DND-41 (cell line): ENCODE results near the gene SFMBT2.
"Not testable (repeated sequence)": the region's sequence is repeated elsewhere in the genome, so short reads cannot be mapped to it uniquely, and the experiment has no call there.

ENCODE experiments used
- ATAC-seq: fragments of 200-7000 bp; cut with Tn5 transposase; 3 replicates; pipeline ENCODE4 v1.9.1; 2021; ENCODE audit warnings: low read depth; ENCODE audit not compliant: insufficient read depth
- DNase-seq: peaks from one replicate; pipeline ENCODE4 v3.0.0-alpha.2; 2020
- H2AFZ ChIP-seq: 2 replicates; pipeline ENCODE4 v1.6.0; 2012; ENCODE audit warnings: low read depth, low read length
- H3K27ac ChIP-seq: 2 replicates; pipeline ENCODE4 v1.5.1; 2012; ENCODE audit warnings: low read length, inconsistent platforms
- H3K27me3 ChIP-seq: fragments of 200-600 bp; sonication (generic); 2 replicates; pipeline ENCODE4 v1.6.0; 2012; ENCODE audit warnings: low read length, mild to moderate bottlenecking, inconsistent platforms; ENCODE audit not compliant: insufficient read depth, poor library complexity
- H3K36me3 ChIP-seq: 2 replicates; pipeline ENCODE4 v1.5.1; 2012; ENCODE audit warnings: low read length, inconsistent platforms; ENCODE audit not compliant: insufficient read depth
- H3K4me1 ChIP-seq: 2 replicates; pipeline ENCODE4 v1.5.1; 2012; ENCODE audit warnings: mild to moderate bottlenecking, low read length; ENCODE audit not compliant: insufficient read depth
- H3K4me2 ChIP-seq: 2 replicates; pipeline ENCODE4 v1.6.0; 2012; ENCODE audit warnings: mild to moderate bottlenecking, moderate library complexity, low read length, inconsistent platforms; ENCODE audit not compliant: insufficient read depth
- H3K4me3 ChIP-seq, 2 experiments: fragments of 200-600 bp in 1 of 2; shearing (Covaris generic) in 1 of 2; 2 replicates each; pipeline ENCODE4 v1.5.1; 2012 to 2016; ENCODE audit warnings: inconsistent platforms in 2 of 2, low read length in 2 of 2, mild to moderate bottlenecking in 2 of 2, low read depth in 1 of 2, moderate library complexity in 1 of 2
- H3K79me2 ChIP-seq: 2 replicates; pipeline ENCODE4 v1.6.0; 2012; ENCODE audit warnings: low read length, inconsistent platforms; ENCODE audit not compliant: insufficient read depth
- H3K9ac ChIP-seq: 2 replicates; pipeline ENCODE4 v1.6.0; 2012; ENCODE audit warnings: low read depth, mild to moderate bottlenecking, inconsistent platforms, low read length, moderate library complexity
- H3K9me3 ChIP-seq: 2 replicates; pipeline ENCODE4 v1.5.1; 2012; ENCODE audit warnings: low read length, moderate library complexity, mild to moderate bottlenecking, inconsistent platforms; ENCODE audit not compliant: insufficient read depth, severe bottlenecking
- H4K20me1 ChIP-seq: 2 replicates; pipeline ENCODE4 v1.6.0; 2012; ENCODE audit warnings: low read length; ENCODE audit not compliant: insufficient read depth
- CTCF ChIP-seq: IDR thresholded peaks from 2 replicates; pipeline ENCODE4 v1.5.1; 2012; ENCODE audit warnings: borderline replicate concordance, low read length, moderate library complexity, mild to moderate bottlenecking; ENCODE audit not compliant: poor library complexity, severe bottlenecking; ENCODE audit errors: extremely low read depth
- EZH2 ChIP-seq: IDR thresholded peaks from 3 replicates; pipeline ENCODE4 v1.6.1; 2012; ENCODE audit warnings: borderline replicate concordance, low read depth, mild to moderate bottlenecking, moderate library complexity, low read length, inconsistent platforms; ENCODE audit not compliant: severe bottlenecking

The SFMBT2 gene

GRCh38 chr10:7184660-7185366 is 226.0 kb downstream of the SFMBT2 start:
- TF ChIP-seq CTCF (no peak), EZH2 (no peak)
- DNase-seq (no peak), ATAC-seq (no peak)
- no peaks in the 10 kb centered on the region for H3K27me3 ChIP-seq
- H3K4me3 ChIP-seq: no peak overlapping the region
- peaks cover 90% of the 10 kb centered on the region for H3K36me3 ChIP-seq
- H2AFZ ChIP-seq: no peak overlapping the region
- no peaks in the 10 kb centered on the region for H4K20me1 ChIP-seq
- H3K79me2 ChIP-seq: peaks cover 4% of the 10 kb centered on the region
- H3K4me2 ChIP-seq: no peak overlapping the region
- H3K9me3 ChIP-seq: no peaks in the 10 kb centered on the region
- no peak overlapping the region for H3K9ac ChIP-seq
- H3K4me1 ChIP-seq: no peaks in the 10 kb centered on the region
- H3K27ac ChIP-seq: no peak overlapping the region

GRCh38 chr10:7184116-7184515 is 226.7 kb downstream of the SFMBT2 start:
- DNase-seq, H4K20me1 ChIP-seq, H3K79me2 ChIP-seq, H3K27ac ChIP-seq, H3K4me3 ChIP-seq, H3K4me1 ChIP-seq, H3K27me3 ChIP-seq, H3K9ac ChIP-seq, H3K9me3 ChIP-seq, H3K4me2 ChIP-seq, H2AFZ ChIP-seq, ATAC-seq: not testable (repeated sequence)
- peaks cover 90% of the 10 kb centered on the region for H3K36me3 ChIP-seq

GRCh38 chr10:7182327-7182726 is 228.5 kb downstream of the SFMBT2 start:
- H2AFZ ChIP-seq, H3K9me3 ChIP-seq, H3K9ac ChIP-seq, H3K4me3 ChIP-seq, ATAC-seq, H3K4me2 ChIP-seq, H3K27ac ChIP-seq, H3K79me2 ChIP-seq, H3K27me3 ChIP-seq, H3K4me1 ChIP-seq, DNase-seq, H4K20me1 ChIP-seq: not testable (repeated sequence)
- peaks cover 90% of the 10 kb centered on the region for H3K36me3 ChIP-seq

- Histone ChIP-seq H4K20me1 (no peaks in the 10 kb centered on the region), H3K27ac (no peak overlapping the region), H3K4me1 (no peaks in the 10 kb centered on the region), H3K79me2 (peaks cover 3% of the 10 kb centered on the region), H3K36me3 (peaks cover 91% of the 10 kb centered on the region), H3K4me3 (no peak overlapping the region), H3K4me2 (no peak overlapping the region), H3K9ac (no peak overlapping the region), H2AFZ (no peak overlapping the region), H3K9me3 (peaks cover 5% of the 10 kb centered on the region), H3K27me3 (no peaks in the 10 kb centered on the region)
- DNase-seq (no peak), ATAC-seq (no peak)
- TF ChIP-seq CTCF (no peak), EZH2 (no peak)
These were observed 229.4 kb downstream of the SFMBT2 start for GRCh38 chr10:7181420-7181819.
